HG03045 (cell line): ENCODE data around the gene SSR4.

ENCODE experiments used
- ATAC-seq: cut with Tn5 transposase; IDR thresholded peaks from one replicate; pipeline ENCODE4 v1.9.1; 2021; ENCODE audit warnings: mild to moderate bottlenecking, moderate library complexity; ENCODE audit not compliant: unreplicated experiment

The SSR4 gene

DNA sequence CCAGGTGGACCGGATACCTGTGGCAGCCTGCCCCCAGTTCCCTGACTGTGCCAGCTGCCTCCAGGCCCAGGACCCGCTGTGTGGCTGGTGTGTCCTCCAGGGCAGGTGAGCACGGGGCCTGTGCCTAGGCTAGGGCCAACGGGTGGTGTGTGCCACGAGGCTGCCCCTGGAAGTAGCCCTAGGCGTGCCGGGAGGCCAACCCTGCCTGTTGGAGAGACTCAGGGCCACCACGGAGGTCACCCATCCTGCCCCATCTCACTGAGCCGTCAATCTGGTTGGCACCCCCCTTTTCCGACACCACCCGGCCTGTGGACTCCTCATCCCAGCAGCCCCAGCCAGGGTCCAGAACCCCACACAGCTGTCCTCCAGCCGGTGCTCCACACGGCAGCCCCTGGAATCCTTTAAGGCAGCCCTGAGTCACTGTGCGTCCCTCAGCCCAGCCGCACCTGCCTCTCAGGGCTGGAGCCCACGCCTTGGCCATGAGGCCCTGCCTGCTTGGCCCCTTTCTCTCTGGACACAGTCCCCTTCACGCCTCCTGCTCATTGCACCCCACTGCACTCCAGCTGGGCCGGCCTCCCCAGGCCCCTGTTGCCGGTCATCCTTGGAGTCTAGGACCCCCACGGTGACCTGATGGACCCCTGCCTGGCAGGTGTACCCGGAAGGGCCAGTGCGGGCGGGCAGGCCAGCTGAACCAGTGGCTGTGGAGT, 25.2 kb upstream of the SSR4 start:
- ATAC-seq: no peak

DNA sequence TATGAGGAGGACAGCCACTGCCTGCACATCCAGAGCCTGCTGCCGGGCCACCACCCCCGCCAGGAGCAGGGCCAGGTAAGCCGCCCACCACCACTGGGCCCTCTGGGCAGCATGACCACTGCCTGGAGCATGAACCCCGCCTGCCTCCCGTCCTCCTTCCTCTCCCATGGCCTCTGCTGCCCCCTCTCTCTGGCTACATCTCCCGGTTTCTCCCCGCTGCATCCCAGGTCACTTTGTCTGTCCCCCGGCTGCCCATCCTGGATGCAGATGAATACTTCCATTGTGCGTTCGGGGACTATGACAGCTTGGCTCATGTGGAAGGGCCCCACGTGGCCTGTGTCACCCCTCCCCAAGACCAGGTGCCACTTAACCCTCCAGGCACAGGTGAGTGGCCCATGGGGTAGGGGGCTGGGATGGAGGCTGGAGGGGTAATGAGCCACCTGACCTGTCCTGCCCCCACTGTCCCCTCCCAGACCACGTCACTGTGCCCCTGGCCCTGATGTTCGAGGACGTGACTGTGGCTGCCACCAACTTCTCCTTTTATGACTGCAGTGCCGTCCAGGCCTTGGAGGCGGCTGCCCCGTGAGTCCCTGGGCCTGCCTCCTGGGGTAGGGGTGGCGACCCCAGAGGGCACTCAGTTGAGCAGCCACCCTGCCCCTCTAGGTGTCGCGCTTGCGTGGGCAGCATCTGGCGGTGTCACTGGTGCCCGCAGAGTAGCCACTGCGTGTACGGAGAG, 24.4 kb upstream of the SSR4 start:
- ATAC-seq: no peak

DNA sequence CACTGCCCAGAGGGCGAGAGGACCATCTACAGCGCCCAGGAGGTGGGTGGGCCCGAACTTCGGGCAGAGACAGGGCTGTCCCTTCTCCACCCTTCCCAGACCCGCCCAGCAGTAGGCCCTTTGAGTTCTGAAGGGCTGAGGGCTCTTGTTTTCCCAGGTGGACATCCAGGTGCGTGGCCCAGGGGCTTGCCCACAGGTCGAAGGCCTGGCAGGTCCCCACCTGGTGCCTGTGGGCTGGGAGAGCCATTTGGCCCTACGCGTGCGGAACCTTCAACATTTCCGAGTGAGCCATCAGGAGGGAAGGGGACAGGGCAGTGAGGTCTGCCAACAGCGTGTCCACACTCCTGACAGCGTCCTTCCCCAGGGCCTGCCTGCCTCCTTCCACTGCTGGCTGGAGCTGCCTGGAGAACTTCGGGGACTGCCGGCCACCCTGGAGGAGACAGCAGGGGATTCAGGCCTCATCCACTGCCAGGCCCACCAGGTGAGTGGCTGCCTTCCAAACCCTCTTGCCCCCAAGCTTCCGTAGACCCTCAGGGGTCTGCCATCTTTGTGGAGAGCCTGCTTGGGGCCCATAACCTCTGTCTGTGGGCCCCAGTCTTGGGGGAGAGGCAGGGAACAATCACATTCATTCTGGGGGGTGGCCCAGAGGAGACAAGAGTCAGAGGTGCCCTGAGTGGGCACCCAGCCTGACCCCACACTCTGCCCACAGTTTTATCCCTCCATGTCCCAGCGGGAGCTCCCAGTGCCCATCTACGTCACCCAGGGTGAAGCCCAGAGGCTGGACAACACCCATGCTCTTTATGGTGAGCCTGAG, 23.7 kb upstream of the SSR4 start:
- ATAC-seq: no peak

DNA sequence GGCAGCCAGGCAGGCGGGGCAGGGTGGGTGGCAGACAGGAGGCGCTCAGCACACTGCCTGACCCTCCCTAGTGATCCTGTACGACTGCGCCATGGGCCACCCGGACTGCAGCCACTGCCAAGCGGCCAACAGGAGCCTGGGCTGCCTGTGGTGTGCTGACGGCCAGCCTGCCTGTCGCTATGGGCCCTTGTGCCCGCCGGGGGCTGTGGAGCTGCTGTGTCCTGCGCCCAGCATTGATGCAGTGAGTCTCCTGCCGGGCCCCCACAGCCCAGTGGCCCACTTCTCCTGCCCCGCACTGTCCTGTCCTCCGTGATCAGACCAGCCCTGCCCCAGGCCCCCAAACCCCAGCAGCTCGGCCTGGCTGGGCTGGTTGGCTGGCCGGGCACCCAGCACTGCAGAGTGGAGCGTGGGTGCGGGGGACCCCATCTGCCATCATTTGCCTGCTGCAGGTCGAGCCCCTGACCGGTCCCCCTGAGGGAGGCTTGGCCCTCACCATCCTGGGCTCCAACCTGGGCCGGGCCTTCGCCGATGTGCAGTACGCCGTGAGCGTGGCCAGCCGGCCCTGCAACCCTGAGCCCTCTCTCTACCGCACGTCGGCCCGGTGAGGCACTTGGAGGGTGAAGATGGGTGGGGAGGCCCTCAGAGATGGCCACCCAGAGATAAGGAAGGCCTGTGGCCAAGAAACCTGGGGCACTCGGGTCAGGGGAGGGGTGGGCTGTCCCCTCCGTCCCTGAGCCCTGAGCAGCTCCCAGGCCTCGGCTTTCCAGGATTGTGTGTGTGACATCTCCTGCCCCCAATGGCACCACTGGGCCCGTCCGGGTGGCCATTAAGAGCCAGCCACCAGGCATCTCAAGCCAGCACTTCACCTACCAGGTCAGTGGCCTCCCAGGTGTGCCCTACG, 22.8 kb upstream of the SSR4 start:
- ATAC-seq: no peak

DNA sequence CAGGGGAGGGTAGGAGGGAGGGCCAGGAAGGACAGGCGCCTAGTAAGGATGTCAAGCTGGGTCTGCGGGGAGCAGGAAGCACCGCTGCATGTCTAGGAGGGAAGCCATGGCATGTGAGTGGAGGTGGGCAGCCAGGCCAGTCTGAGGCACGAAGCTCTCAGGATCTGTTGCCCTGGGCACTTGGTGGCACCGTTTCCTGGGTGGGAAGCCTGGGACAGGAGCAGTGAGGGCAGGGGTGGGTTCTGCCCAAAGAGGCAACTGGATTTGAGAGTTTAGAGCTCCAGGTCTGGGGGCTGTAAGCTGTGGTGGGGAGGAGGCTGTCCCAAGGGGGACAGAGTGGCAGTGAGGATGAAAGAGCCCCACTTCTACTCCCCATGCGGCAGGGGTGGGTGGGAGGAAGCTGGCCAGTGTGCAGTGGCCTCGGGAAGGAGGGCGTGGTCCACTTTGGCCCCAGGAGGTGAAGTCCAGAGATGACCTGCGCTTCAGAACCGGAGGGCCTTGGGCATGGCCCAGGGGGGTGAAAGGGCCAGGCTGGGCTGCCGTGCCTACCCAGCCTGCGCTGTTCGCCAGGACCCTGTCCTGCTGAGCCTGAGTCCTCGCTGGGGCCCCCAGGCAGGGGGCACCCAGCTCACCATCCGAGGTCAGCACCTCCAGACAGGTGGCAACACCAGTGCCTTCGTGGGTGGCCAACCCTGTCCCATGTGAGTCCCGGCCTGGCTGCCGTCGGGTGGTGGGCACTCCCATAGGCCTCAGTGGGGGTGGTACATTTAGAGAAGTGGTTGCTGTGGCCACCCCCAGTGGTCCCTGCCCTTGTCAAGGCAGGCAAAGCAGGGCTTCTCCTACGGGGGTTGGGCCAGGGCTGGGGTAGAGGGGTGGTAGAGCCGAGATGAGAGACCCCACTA, 21.9 kb upstream of the SSR4 start:
- no peak for ATAC-seq

DNA sequence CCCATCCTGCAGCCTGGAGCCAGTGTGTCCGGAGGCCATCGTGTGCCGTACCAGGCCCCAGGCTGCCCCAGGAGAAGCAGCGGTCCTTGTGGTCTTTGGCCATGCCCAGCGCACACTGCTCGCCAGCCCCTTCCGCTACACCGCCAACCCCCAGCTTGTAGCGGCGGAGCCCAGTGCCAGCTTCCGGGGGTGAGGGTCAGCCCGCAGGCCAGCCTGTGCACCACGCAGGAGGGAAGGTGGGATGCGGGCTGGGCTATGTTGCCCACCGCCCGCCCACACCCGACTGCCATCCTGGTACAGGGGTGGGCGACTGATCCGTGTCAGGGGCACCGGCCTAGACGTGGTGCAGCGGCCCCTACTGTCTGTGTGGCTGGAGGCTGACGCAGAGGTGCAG, 21.3 kb upstream of the SSR4 start:
- no peak for ATAC-seq

DNA sequence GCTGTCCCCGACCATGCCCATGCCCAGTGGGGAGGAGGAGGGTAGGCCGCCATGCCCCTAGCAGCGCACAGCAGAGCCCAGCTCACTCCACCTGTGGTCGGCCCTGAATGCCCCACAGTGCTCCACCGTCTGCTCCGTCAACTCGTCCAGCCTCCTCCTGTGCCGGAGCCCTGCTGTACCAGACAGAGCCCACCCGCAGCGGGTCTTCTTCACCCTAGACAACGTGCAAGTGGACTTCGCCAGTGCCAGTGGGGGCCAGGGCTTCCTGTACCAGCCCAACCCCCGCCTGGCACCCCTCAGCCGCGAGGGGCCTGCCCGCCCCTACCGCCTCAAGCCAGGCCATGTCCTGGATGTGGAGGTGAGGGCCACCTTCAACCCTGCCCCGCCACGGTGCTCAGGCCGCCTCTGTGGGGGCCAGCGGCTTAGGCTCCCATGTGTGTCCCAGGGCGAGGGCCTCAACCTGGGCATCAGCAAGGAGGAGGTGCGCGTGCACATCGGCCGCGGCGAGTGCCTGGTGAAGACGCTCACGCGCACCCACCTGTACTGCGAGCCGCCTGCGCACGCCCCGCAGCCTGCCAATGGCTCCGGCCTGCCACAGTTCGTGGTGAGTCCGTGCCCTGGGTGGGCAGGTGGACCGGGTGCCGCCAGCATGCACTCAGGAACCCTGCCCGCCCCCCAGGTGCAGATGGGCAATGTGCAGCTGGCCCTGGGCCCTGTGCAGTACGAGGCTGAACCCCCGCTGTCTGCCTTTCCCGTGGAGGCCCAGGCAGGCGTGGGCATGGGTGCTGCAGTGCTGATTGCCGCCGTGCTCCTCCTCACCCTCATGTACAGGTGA, 20.5 kb upstream of the SSR4 start:
- ATAC-seq: no peak

DNA sequence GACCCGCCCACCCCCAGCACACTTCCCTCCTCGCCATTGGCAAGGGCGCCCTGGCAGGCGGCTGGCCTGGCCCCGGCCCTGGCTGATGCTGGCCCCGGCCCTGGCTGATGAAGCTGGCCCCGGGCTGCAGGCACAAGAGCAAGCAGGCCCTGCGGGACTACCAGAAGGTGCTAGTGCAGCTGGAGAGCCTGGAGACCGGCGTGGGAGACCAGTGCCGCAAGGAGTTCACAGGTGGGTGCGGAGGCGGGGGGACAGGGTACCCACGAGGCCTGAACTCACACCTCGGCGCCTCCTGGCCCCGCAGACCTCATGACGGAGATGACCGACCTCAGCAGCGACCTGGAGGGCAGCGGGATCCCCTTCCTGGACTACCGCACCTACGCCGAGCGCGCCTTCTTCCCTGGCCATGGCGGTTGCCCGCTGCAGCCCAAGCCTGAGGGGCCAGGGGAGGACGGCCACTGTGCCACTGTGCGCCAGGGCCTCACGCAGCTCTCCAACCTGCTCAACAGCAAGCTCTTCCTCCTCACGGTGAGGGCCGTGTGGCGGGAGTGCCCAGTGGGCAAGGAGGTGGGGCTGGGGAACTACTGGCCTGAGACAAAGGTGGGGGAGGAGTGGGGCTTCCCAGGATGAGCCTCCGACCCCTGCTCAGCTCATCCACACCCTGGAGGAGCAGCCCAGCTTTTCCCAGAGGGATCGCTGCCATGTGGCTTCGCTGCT, 19.7 kb upstream of the SSR4 start:
- no peak for ATAC-seq

DNA sequence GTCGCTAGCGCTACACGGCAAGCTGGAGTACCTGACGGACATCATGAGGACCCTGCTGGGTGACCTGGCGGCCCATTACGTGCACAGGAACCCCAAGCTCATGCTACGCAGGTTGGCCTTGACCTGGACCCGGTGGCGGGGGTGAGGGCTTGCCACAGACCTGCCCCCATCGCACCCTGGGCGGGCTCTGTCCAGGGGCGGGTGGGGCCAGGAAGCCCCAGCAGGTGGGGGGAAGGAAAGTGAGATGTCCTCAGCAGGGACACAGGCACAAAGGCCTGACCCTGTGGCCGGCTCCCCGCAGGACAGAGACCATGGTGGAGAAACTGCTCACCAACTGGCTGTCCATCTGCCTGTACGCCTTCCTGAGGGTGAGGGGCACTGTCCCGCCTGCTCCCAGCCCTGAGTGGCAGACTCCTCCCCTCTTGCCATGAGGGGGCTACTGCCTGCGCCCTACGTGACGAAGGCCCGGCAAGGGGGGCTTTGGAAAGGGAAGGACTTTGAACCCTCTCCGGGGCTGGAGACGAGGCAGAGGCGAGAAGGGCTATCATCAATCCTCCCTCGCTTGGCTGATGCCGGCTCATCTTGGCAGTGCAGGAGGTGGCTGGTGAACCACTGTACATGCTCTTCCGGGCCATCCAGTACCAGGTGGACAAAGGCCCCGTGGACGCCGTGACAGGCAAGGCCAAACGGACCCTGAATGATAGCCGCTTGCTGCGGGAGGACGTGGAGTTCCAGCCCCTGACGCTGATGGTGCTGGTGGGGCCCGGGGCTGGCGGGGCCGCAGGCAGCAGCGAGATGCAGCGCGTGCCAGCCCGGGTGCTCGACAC, 19.0 kb upstream of the SSR4 start:
- ATAC-seq: no peak

DNA sequence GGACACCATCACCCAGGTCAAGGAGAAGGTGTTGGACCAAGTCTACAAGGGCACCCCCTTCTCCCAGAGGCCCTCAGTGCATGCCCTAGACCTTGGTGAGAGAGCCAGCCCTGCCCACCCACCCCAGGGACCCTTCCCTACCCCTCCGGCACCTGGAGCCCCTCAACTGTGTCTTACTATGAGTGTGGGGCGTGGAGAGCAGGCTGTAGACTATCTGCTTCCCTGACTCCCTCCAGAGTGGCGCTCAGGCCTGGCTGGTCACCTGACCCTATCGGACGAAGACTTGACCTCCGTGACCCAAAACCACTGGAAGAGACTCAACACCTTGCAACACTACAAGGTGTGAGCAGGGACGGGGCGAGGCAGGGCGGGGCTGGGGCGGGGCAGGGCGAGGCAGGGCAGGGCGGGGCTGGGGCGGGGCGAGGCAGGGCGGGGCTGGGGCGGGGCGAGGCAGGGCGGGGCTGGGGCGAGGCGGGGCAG, 18.3 kb upstream of the SSR4 start:
- ATAC-seq: no peak

DNA sequence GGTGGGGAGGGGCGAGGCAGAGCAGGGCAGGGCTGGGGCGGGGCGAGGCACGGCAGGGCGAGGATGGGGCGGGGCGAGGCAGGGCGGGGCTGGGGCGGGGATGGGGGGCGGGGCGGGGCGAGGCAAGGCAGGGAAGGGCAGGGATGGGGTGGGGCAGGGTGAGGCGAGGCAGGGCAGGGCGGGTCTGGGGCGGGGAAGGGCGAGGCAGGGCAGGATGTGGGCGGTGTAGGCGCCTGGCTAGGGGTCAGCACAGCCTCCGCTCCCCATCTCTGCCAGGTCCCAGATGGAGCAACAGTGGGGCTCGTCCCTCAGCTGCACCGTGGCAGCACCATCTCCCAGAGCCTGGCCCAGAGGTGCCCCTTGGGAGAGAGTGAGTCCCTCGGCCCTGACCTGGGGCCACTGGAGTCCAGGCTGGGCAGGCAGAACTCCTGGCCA, 17.8 kb upstream of the SSR4 start:
- no peak for ATAC-seq

DNA sequence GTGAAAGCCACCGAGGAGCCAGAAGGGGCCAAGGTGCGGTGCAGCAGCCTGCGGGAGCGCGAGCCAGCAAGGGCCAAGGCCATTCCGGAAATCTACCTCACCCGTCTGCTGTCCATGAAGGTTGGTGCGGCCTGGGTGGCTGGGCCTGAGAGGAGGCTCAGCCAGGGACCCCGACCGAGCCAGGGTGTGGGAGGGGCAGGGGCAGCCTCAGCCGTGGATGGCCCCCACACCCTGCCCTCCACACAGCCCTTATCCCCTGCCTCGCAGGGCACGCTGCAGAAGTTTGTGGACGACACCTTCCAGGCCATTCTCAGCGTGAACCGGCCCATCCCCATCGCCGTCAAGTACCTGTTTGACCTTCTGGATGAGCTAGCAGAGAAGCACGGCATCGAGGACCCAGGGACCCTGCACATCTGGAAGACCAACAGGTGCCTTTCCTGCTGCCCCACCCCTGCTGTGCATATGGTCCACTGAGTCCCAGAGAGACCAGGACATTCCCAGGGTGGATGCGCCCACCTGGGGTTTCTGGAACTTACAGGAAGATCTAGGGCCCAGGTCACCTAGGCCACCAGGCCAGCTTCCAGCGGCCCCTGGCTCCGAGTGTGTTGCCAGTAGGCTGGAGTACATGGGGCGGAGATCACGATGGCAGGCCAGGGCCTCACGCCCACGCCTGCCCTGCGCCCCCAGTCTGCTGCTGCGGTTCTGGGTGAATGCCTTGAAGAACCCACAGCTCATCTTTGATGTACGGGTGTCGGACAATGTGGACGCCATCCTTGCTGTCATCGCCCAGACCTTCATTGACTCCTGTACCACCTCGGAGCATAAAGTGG, 17.0 kb upstream of the SSR4 start:
- ATAC-seq: no peak

DNA sequence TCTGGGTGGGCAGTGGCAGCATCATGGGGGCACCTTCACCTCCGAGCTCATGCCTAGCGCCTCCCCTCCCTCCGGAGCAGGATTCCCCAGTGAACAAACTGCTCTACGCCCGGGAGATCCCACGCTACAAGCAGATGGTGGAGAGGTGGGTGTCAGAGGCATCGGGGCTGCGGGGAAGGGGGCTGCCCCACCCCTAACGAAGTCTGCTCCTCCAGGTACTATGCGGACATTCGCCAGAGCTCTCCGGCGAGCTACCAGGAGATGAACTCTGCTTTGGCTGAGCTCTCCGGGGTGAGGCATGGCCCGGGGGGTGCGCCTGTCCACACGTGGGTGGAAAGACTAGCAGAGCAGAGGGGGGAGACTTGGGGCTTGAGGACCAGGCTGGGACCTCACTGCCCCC, 16.3 kb upstream of the SSR4 start:
- ATAC-seq: no peak

DNA sequence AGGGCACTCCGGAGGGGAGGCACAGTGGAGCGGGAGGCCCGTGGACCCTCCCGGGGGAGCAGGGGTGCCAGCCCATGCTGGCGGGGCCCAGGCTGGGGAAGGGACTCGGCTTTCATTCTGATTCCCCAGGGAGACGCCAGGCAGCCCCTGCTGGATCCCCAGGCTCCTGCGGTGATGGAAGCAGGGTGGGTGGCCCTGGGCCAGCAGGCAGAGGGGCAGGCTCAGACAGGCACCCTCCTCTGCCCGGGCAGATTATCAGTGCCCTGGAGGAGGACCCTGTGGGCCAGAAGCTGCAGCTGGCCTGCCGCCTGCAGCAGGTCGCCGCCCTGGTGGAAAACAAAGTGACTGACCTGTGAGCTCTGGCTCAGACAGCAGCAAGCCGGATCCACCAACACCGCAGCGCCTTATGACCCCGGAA, 15.8 kb upstream of the SSR4 start:
- ATAC-seq: no peak

DNA sequence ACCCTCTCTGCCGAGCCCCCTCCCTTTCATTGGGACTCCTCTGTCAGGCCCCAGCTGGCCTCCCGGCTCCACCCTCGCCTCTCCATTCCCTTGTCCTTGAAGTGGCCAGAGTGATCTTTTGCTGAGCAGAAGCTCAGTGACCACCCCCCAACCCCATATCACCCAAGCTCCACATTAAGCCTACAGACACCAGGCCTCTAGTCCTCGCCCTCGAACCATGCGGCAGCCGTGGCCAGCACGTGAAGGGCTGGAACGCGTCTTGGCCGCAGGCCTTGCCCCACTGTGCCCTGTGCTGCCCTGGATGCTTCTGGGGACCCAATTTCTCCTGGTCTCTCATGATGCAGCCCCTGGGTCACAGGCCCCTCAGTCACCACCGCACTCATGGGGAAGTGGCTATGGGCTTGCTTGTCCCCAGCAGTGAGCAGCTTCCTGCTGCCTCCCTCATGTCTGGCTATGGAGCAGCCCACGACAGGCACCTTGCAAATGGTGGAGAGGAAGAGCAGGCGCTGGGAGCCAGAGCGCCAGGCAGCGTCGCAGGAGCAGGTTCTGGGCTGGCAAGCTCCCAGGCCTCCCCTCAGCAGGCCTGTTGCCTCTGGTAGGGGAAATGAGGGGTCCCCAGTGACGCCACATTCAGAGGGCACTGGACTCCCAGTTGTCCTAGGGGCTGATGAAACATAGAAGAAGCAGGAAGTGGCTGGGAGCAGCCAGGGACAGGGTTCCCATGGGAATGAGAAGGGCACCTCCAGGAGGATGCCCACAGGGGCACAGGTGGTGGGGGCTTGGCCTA, 14.4 kb upstream of the SSR4 start:
- ATAC-seq: no peak
